Stimulated activated CD4-positive, alpha-beta T cell treated with anti-CD3 and anti-CD28 coated beads, Interleukin-4, amount 100 ng/mL, for 48 hours (primary cell): ENCODE measurements around the gene MFAP5.
"Not testable (repeated sequence)": the region's sequence is repeated elsewhere in the genome, so short reads cannot be mapped to it uniquely, and the experiment has no call there.

Experiments used
- DNase-seq, 2 donors: peaks; one replicate each; pipeline ENCODE4 v3.0.0-alpha.2; 2020; ENCODE audit warnings: low read depth in 2 of 2

MFAP5 gene

GRCh38 chr12:8675591-8676036 lies 13.0 kb upstream of the MFAP5 start:
- no peak for DNase-seq

GRCh38 chr12:8672381-8672780 lies 9.8 kb upstream of the MFAP5 start:
- no peak for DNase-seq

- DNase-seq, result no peak
Observed at GRCh38 chr12:8668441-8668840, 5.8 kb upstream of the MFAP5 start.

GRCh38 chr12:8667270-8667669 lies 4.6 kb upstream of the MFAP5 start:
- no peak for DNase-seq

- DNase-seq, result no peak
Observed at GRCh38 chr12:8665759-8666158, 3.1 kb upstream of the MFAP5 start.

- no peak for DNase-seq
Observed at GRCh38 chr12:8664228-8664913, 1.7 kb upstream of the MFAP5 start.

GRCh38 chr12:8661751-8662150 lies 875 bp downstream of the MFAP5 start:
- no peak for DNase-seq

GRCh38 chr12:8661016-8661415 lies 1.6 kb downstream of the MFAP5 start:
- no peak for DNase-seq

- DNase-seq, result no peak
Observed at GRCh38 chr12:8658346-8658745, 4.3 kb downstream of the MFAP5 start.

- no peak for DNase-seq
Observed at GRCh38 chr12:8655421-8655820, 7.2 kb downstream of the MFAP5 start.

- DNase-seq, result peak; percentile 47 to 69
Observed at GRCh38 chr12:8648576-8649205, 13.9 kb downstream of the MFAP5 start.

- DNase-seq, result no peak
Observed at GRCh38 chr12:8647968-8648367, 14.7 kb downstream of the MFAP5 start.

- DNase-seq, result peak; percentile 10 to 44
Observed at GRCh38 chr12:8644345-8645248, 18.0 kb downstream of the MFAP5 start.

GRCh38 chr12:8642775-8643174 lies 19.9 kb downstream of the MFAP5 start:
- DNase-seq, result no peak

- no peak for DNase-seq
Observed at GRCh38 chr12:8639936-8640335, 22.7 kb downstream of the MFAP5 start.

- no peak for DNase-seq
Observed at GRCh38 chr12:8638951-8639350, 23.7 kb downstream of the MFAP5 start.

- DNase-seq, result no peak
Observed at GRCh38 chr12:8637666-8638065, 25.0 kb downstream of the MFAP5 start.

- no peak for DNase-seq
Observed at GRCh38 chr12:8637244-8637643, 25.4 kb downstream of the MFAP5 start.

- DNase-seq, result no peak
Observed at GRCh38 chr12:8636581-8636980, 26.0 kb downstream of the MFAP5 start.

GRCh38 chr12:8636007-8636346 lies 26.6 kb downstream of the MFAP5 start:
- not testable (repeated sequence) for DNase-seq

- not testable (repeated sequence) for DNase-seq
Observed at GRCh38 chr12:8635342-8636006, 27.2 kb downstream of the MFAP5 start.

- DNase-seq, result no peak
Observed at GRCh38 chr12:8630131-8630530, 32.5 kb downstream of the MFAP5 start.
